SK-N-SH (cell line): ENCODE data around the gene CYLD. TPM values are rescaled to one million over a fixed set of nuclear protein-coding genes. Genes with fewer than 3 reads are reported as not detected.

Experiments
- CTCF ChIA-PET: fragments of 300-600, 350-600 bp; formaldehyde crosslinking; extraction: SDS; loops from one replicate; lab custom pipeline; 2021; lab: Yijun Ruan, JAX
- POLR2A ChIA-PET: fragments of 350-600 bp; sonication (Branson Sonifier 250); formaldehyde crosslinking; extraction: SDS; loops from one replicate; lab custom pipeline; 2020; ENCODE audit warnings: antibody characterized with exemption, inconsistent platforms; lab: Yijun Ruan, JAX
- DNase-seq: peaks from one replicate; pipeline ENCODE4 v3.0.0; 2012
- H2AFZ ChIP-seq: fragments of 200-600 bp; sonication (generic); 2 replicates; pipeline ENCODE4 v1.8.1; 2016; ENCODE audit warnings: antibody characterized with exemption, mild to moderate bottlenecking, low read depth
- H3F3A ChIP-seq: fragments of 200-600 bp; sonication (generic); replicated peaks from 2 replicates; pipeline ENCODE3; 2016; ENCODE audit warnings: antibody characterized with exemption, mild to moderate bottlenecking; ENCODE audit not compliant: insufficient read depth
- H3K27ac ChIP-seq, 2 experiments: fragments of 200-500 bp in 1 of 2; fragments of 200-600 bp in 1 of 2; sonication (Bioruptor generic) in 1 of 2; sonication (generic), shearing (Covaris generic) in 1 of 2; 2 replicates each; pipeline versions ENCODE4 v1.5.1 to v1.6.1; 2014 to 2016; ENCODE audit warnings: low read depth in 2 of 2, inconsistent platforms in 1 of 2, low read length in 1 of 2, mild to moderate bottlenecking in 1 of 2, mixed read lengths in 1 of 2
- H3K27me3 ChIP-seq: fragments of 200-600 bp; sonication (generic), shearing (Covaris generic); 2 replicates; pipeline ENCODE4 v1.6.1; 2016; ENCODE audit warnings: mixed run types; ENCODE audit not compliant: insufficient read depth
- H3K36me3 ChIP-seq, 2 experiments: fragments of 200-500 bp in 1 of 2; fragments of 200-600 bp in 1 of 2; sonication (Bioruptor generic) in 1 of 2; sonication (generic) in 1 of 2; replicated peaks in 1 of 2; 2 replicates each; pipeline versions ENCODE3 to v1.5.1; 2014 to 2016; ENCODE audit warnings: low read length in 1 of 2, mild to moderate bottlenecking in 1 of 2; ENCODE audit not compliant: insufficient read depth in 2 of 2, control insufficient read depth in 1 of 2
- H3K4me1 ChIP-seq, 2 experiments: fragments of 200-500 bp in 1 of 2; fragments of 200-600 bp in 1 of 2; sonication (Bioruptor generic) in 1 of 2; sonication (generic), shearing (Covaris generic) in 1 of 2; 2 replicates each; pipeline versions ENCODE4 v1.5.1 to v1.6.1; 2014 to 2016; ENCODE audit warnings: low read depth in 1 of 2, low read length in 1 of 2, mixed run types in 1 of 2; ENCODE audit not compliant: insufficient read depth in 2 of 2, control insufficient read depth in 1 of 2
- H3K4me2 ChIP-seq: fragments of 200-600 bp; sonication (generic), shearing (Covaris generic); 2 replicates; pipeline ENCODE4 v1.6.1; 2017; ENCODE audit warnings: mixed run types
- H3K4me3 ChIP-seq, 2 experiments: fragments of 200-500 bp in 1 of 2; fragments of 200-600 bp in 1 of 2; sonication (Bioruptor generic) in 1 of 2; sonication (generic), shearing (Covaris generic) in 1 of 2; 2 replicates each; pipeline versions ENCODE4 v1.5.1 to v1.8.1; 2014 to 2016; ENCODE audit warnings: low read depth in 2 of 2, inconsistent platforms in 1 of 2, low read length in 1 of 2, mild to moderate bottlenecking in 1 of 2, mixed read lengths in 1 of 2, moderate library complexity in 1 of 2
- H3K79me2 ChIP-seq: fragments of 200-600 bp; sonication (generic); 2 replicates; pipeline ENCODE4 v1.8.1; 2017; ENCODE audit warnings: mild to moderate bottlenecking; ENCODE audit not compliant: insufficient read depth
- H3K9ac ChIP-seq: fragments of 200-600 bp; sonication (generic); 2 replicates; pipeline ENCODE4 v1.6.1; 2017; ENCODE audit warnings: mixed run types
- H3K9me2 ChIP-seq: fragments of 200-600 bp; sonication (generic); 2 replicates; pipeline ENCODE4 v1.6.1; 2017; ENCODE audit warnings: mixed run types
- H3K9me3 ChIP-seq: fragments of 200-600 bp; sonication (generic); 2 replicates; pipeline ENCODE4 v1.6.1; 2017; ENCODE audit warnings: mixed run types, mild to moderate bottlenecking, moderate library complexity
- H4K20me1 ChIP-seq: fragments of 200-600 bp; sonication (generic); 2 replicates; pipeline ENCODE4 v1.6.1; 2017; ENCODE audit warnings: mild to moderate bottlenecking, mixed run types; ENCODE audit not compliant: insufficient read depth
- EP300 ChIP-seq, 2 experiments: IDR thresholded peaks; 2 replicates each; pipeline versions ENCODE4 v1.4.0 to v1.6.1; 2012; ENCODE audit warnings: borderline replicate concordance in 1 of 2, low read depth in 1 of 2, low read length in 1 of 2
- EZH2phosphoT487 ChIP-seq: fragments of 200-600 bp; sonication (generic); IDR thresholded peaks from 2 replicates; pipeline ENCODE4 v1.6.1; 2017; ENCODE audit warnings: low read depth, mixed run types, mild to moderate bottlenecking, antibody characterized with exemption, moderate library complexity, borderline replicate concordance
- FOSL2 ChIP-seq: IDR thresholded peaks from 2 replicates; pipeline ENCODE4 v1.4.0; 2012; ENCODE audit warnings: low read depth, mild to moderate bottlenecking, moderate library complexity, borderline replicate concordance
- FOXJ3 ChIP-seq: sonication (generic); formaldehyde crosslinking; IDR thresholded peaks from 2 replicates; pipeline ENCODE4 v1.5.1; 2020; ENCODE audit warnings: mild to moderate bottlenecking, missing genetic modification reagents
- NFIC ChIP-seq: IDR thresholded peaks from 2 replicates; pipeline ENCODE4 v1.4.0; 2012; ENCODE audit warnings: borderline replicate concordance
- RFX5 ChIP-seq: IDR thresholded peaks from 2 replicates; pipeline ENCODE4 v1.6.1; 2012; ENCODE audit warnings: mild to moderate bottlenecking, improper control_type of control experiment, low read length
- SMC3 ChIP-seq: IDR thresholded peaks from 2 replicates; pipeline ENCODE4 v1.6.1; 2012; ENCODE audit warnings: low read depth, low read length, improper control_type of control experiment
- YY1 ChIP-seq: IDR thresholded peaks from 2 replicates; pipeline ENCODE4 v1.4.0; 2012; ENCODE audit warnings: low read depth, mild to moderate bottlenecking
- WGBS: methylation state at CpG from one replicate; pipeline ENCODE4 v1.1.6; 2017; ENCODE audit warnings: low lambda C conversion rate; 5-methylcytosine and 5-hydroxymethylcytosine counted together
- polyA plus RNA-seq, 3 experiments: library from polyadenylated mRNA; depleted of rRNA; stranded (reverse); fragments of >200 nt; gene quantifications; 2 replicates each; pipeline ENCODE4 v1.2.3, GENCODE V29; 2012
- TF ChIP-seq, protein P1 (sequence below): fragments of 150-350 bp; IDR thresholded peaks from 2 replicates; pipeline ENCODE4 v1.6.1; 2016; ENCODE audit warnings: mild to moderate bottlenecking, low read depth, low read length
- TF ChIP-seq, protein P2 (sequence below): IDR thresholded peaks from 2 replicates; pipeline ENCODE4; 2012
- TF ChIP-seq, protein P3 (sequence below): IDR thresholded peaks from 2 replicates; pipeline ENCODE4 v1.4.0; 2012; ENCODE audit warnings: low read depth, borderline replicate concordance
- TF ChIP-seq, protein P4 (sequence below): IDR thresholded peaks from 2 replicates; pipeline ENCODE4 v1.4.0; 2012; ENCODE audit warnings: low read depth, borderline replicate concordance

The CYLD gene
- polyA plus RNA-seq, 1 of the 3 experiments (the other 2 are of a cell fraction) = 6.5 TPM

DNA sequence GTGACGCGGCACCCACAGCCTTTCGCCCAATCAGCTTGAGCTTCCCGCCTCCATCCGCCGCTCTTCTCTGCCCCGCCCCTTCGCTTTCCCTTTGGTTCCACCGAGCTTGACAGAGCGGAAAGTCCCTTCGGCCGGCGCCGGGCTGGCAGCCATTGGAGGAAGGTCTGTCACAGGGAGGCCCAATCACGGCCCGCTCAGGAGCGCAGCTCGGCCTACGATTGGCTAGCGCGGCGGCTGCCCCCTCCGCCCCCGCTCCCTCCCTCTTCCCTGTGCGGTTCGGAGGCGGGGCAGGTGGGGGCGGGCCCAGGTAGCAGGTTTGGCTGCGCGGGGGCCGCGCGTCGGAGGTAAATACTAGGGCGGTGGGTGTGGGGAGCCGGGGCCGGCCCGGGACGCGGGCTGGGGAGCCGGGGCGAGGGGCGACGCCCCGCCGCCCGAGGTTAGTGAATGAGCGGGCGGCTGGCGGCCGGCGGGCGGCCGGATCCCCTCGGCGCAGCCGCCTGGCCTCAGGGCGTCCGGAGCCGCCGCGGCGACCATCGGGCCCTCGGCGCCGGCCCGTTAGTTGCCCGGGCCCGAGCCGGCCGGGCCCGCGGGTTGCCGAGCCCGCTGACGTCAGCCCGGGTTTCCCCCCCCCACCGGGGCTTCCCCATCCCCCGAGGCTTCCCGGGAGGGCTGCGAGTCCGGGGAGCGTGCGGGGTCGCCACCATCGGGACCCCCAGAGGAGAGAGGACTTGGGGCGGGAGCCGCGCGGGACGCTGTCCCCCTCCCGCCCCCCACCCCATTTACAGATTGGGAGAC lies at the start of gene CYLD (continued):
- TF ChIP-seq, protein P1, sequence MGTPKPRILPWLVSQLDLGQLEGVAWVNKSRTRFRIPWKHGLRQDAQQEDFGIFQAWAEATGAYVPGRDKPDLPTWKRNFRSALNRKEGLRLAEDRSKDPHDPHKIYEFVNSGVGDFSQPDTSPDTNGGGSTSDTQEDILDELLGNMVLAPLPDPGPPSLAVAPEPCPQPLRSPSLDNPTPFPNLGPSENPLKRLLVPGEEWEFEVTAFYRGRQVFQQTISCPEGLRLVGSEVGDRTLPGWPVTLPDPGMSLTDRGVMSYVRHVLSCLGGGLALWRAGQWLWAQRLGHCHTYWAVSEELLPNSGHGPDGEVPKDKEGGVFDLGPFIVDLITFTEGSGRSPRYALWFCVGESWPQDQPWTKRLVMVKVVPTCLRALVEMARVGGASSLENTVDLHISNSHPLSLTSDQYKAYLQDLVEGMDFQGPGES = peak; percentile 75
- TF ChIP-seq RFX5 (no peak; the same call in 1 of the 2 replicates), YY1 (peak; percentile 96), NFIC (no peak), SMC3 (no peak), EP300 (IDR thresholded peaks at IDR 0.05; ENCODE audit: borderline replicate concordance in 1 of 2, low read depth in 1 of 2, low read length in 1 of 2) (no peak), EZH2phosphoT487 (no peak), FOSL2 (no peak), FOXJ3 (CRISPR knock-in tag) (no peak)
- TF ChIP-seq, protein P2, sequence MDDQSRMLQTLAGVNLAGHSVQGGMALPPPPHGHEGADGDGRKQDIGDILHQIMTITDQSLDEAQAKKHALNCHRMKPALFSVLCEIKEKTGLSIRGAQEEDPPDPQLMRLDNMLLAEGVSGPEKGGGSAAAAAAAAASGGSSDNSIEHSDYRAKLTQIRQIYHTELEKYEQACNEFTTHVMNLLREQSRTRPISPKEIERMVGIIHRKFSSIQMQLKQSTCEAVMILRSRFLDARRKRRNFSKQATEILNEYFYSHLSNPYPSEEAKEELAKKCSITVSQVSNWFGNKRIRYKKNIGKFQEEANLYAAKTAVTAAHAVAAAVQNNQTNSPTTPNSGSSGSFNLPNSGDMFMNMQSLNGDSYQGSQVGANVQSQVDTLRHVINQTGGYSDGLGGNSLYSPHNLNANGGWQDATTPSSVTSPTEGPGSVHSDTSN = peak; percentile 69
- TF ChIP-seq, protein P3, sequence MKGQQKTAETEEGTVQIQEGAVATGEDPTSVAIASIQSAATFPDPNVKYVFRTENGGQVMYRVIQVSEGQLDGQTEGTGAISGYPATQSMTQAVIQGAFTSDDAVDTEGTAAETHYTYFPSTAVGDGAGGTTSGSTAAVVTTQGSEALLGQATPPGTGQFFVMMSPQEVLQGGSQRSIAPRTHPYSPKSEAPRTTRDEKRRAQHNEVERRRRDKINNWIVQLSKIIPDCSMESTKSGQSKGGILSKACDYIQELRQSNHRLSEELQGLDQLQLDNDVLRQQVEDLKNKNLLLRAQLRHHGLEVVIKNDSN = no peak
- TF ChIP-seq, all 33 proteins: peak for 9

DNA sequence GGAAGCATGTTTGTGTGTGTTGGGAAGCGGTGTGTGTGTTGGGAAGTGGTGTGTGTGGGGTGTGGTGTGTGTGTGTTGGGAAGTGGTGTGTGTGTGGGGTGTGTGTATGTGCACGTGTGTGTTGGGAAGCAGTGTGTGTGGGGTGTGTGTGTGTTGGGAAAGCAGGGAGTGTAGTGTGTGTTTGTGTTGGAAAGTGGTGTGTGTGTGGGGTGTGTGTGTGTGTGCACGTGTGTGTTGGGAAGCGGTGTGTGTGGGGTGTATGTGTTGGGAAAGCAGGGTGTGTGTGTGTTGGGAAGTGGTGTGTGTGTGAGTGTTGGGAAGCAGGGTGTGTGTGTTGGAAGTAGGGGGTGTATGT lies 49.3 kb upstream of the CYLD start:
- Histone ChIP-seq H3K27me3 (no peaks in the 10 kb centered on the region; the same call in 1 of the 2 replicates), H2AFZ (no peak overlapping the region), H3K36me3 (no peaks in the 10 kb centered on the region), H4K20me1 (no peaks in the 10 kb centered on the region), H3K4me1 (peaks cover 0 to 2% of the 10 kb centered on the region in 2 experiments; a peak in 1 of 4 replicates), H3K4me3 (no peak overlapping the region), H3K79me2 (no peaks in the 10 kb centered on the region), H3K27ac (no peak overlapping the region), H3K9me2 (no peaks in the 10 kb centered on the region), H3F3A (no peaks in the 10 kb centered on the region), H3K4me2 (no peak overlapping the region), H3K9me3 (no peaks in the 10 kb centered on the region)
- POLR2A ChIA-PET = no interaction called here
- no peak for DNase-seq
- 80% methylated on average over 4 of the region's 4 CpGs for WGBS
- CTCF ChIA-PET = no interaction called here
- TF ChIP-seq, protein P4, sequence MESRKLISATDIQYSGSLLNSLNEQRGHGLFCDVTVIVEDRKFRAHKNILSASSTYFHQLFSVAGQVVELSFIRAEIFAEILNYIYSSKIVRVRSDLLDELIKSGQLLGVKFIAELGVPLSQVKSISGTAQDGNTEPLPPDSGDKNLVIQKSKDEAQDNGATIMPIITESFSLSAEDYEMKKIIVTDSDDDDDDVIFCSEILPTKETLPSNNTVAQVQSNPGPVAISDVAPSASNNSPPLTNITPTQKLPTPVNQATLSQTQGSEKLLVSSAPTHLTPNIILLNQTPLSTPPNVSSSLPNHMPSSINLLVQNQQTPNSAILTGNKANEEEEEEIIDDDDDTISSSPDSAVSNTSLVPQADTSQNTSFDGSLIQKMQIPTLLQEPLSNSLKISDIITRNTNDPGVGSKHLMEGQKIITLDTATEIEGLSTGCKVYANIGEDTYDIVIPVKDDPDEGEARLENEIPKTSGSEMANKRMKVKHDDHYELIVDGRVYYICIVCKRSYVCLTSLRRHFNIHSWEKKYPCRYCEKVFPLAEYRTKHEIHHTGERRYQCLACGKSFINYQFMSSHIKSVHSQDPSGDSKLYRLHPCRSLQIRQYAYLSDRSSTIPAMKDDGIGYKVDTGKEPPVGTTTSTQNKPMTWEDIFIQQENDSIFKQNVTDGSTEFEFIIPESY = no peak
- TF ChIP-seq YY1 = no peak
- TF ChIP-seq, all 33 proteins: peak for 0
- no peak overlapping the region for H3K9ac ChIP-seq
